Neural cell (in vitro differentiated cells): ENCODE measurements around the gene MYLK. TPM values are rescaled to one million over a fixed set of nuclear protein-coding genes. Genes with fewer than 3 reads are reported as not detected.

Source experiments
- H2AFZ ChIP-seq: fragments of 200-600, 300-800 bp; sonication (generic), shearing (Covaris generic); 2 replicates; pipeline ENCODE4 v1.6.0; 2014; ENCODE audit warnings: low read depth, mild to moderate bottlenecking, antibody characterized with exemption, low read length, moderate library complexity
- H3F3A ChIP-seq: fragments of 200-600 bp; shearing (Covaris generic); 2 replicates; pipeline ENCODE4 v1.6.1; 2016; ENCODE audit warnings: mild to moderate bottlenecking, moderate library complexity, mixed read lengths, antibody characterized with exemption, low read length; ENCODE audit not compliant: insufficient read depth, poor library complexity, severe bottlenecking
- H3K27ac ChIP-seq: fragments of 200-600, 300-800 bp; sonication (generic), shearing (Covaris generic); 2 replicates; pipeline ENCODE4 v1.5.1; 2014; ENCODE audit warnings: mild to moderate bottlenecking, low read length, moderate library complexity
- H3K27me3 ChIP-seq: fragments of 300-800, 200-600 bp; sonication (generic), shearing (Covaris generic); 2 replicates; pipeline ENCODE4 v1.6.0; 2014; ENCODE audit warnings: mild to moderate bottlenecking, low read depth, low read length, moderate library complexity; ENCODE audit not compliant: insufficient read depth
- H3K36me3 ChIP-seq: fragments of 300-800, 200-600 bp; sonication (generic), shearing (Covaris generic); 2 replicates; pipeline ENCODE4 v1.5.1; 2014; ENCODE audit warnings: mild to moderate bottlenecking, antibody characterized with exemption, low read length, moderate library complexity; ENCODE audit not compliant: insufficient read depth
- H3K4me2 ChIP-seq: fragments of 300-800, 200-600 bp; sonication (generic), shearing (Covaris generic); 2 replicates; pipeline ENCODE4 v1.6.0; 2014; ENCODE audit warnings: mild to moderate bottlenecking, low read length
- H3K4me3 ChIP-seq: fragments of 300-800, 200-600 bp; sonication (generic), shearing (Covaris generic); 2 replicates; pipeline ENCODE4 v1.5.1; 2014; ENCODE audit warnings: mild to moderate bottlenecking, low read length, moderate library complexity
- H3K79me2 ChIP-seq: fragments of 200-600 bp; shearing (Covaris generic); replicated peaks from 2 replicates; pipeline ENCODE4 v1.6.0; 2014; ENCODE audit warnings: mild to moderate bottlenecking, low read length, moderate library complexity; ENCODE audit not compliant: insufficient read depth
- H3K9ac ChIP-seq: fragments of 300-800, 200-600 bp; sonication (generic), shearing (Covaris generic); 2 replicates; pipeline ENCODE4 v1.6.1; 2016; ENCODE audit warnings: mild to moderate bottlenecking, low read length, mixed read lengths
- H3K9me2 ChIP-seq: fragments of 200-600 bp; shearing (Covaris generic); 2 replicates; pipeline ENCODE4 v1.6.1; 2016; ENCODE audit warnings: mild to moderate bottlenecking, low read length, mixed read lengths; ENCODE audit not compliant: insufficient read depth
- H3K9me3 ChIP-seq: fragments of 200-600, 300-800 bp; sonication (generic), shearing (Covaris generic); 2 replicates; pipeline ENCODE4 v1.6.1; 2016; ENCODE audit warnings: mild to moderate bottlenecking, mixed run types, low read length, moderate library complexity, mixed read lengths
- H4K20me1 ChIP-seq: fragments of 200-600 bp; shearing (Covaris generic); 2 replicates; pipeline ENCODE4 v1.6.1; 2016; ENCODE audit warnings: mild to moderate bottlenecking, mixed run types; ENCODE audit not compliant: insufficient read depth
- CTCF ChIP-seq: fragments of 450-650 bp; IDR thresholded peaks from 2 replicates; pipeline ENCODE4 v1.5.1; 2014; ENCODE audit warnings: antibody characterized with exemption, mild to moderate bottlenecking, moderate library complexity; ENCODE audit not compliant: poor library complexity, severe bottlenecking
- EP300 ChIP-seq: fragments of 450-650 bp; conservative IDR thresholded peaks from 2 replicates; pipeline ENCODE4 v1.6.1; 2014; ENCODE audit warnings: antibody characterized with exemption, mild to moderate bottlenecking, moderate library complexity; ENCODE audit not compliant: poor library complexity, severe bottlenecking
- EZH2 ChIP-seq: fragments of 200-600, 300-800 bp; shearing (Covaris generic), sonication (generic); IDR thresholded peaks from 2 replicates; pipeline ENCODE4 v1.6.1; 2014; ENCODE audit warnings: antibody characterized with exemption, low read length, borderline replicate concordance, mild to moderate bottlenecking; ENCODE audit not compliant: insufficient read depth, poor library complexity, severe bottlenecking
- MXI1 ChIP-seq: fragments of 450-650 bp; conservative IDR thresholded peaks from 2 replicates; pipeline ENCODE4 v1.6.1; 2014; ENCODE audit warnings: antibody characterized with exemption, mild to moderate bottlenecking; ENCODE audit not compliant: poor library complexity, severe bottlenecking
- POLR2AphosphoS5 ChIP-seq: IDR thresholded peaks from 2 replicates; pipeline ENCODE4 v1.6.1; 2012
- RAD21 ChIP-seq: fragments of 450-650 bp; conservative IDR thresholded peaks from 2 replicates; pipeline ENCODE4 v1.6.1; 2014; ENCODE audit warnings: antibody characterized with exemption, mild to moderate bottlenecking, moderate library complexity
- REST ChIP-seq: IDR thresholded peaks from 2 replicates; pipeline ENCODE4 v1.6.1; 2012; ENCODE audit warnings: borderline replicate concordance
- SMC3 ChIP-seq: fragments of 450-650 bp; conservative IDR thresholded peaks from 2 replicates; pipeline ENCODE4 v1.6.1; 2014; ENCODE audit warnings: antibody characterized with exemption, mild to moderate bottlenecking, moderate library complexity; ENCODE audit not compliant: poor library complexity
- TAF1 ChIP-seq: IDR thresholded peaks from 2 replicates; pipeline ENCODE4 v1.6.1; 2012; ENCODE audit warnings: low read depth
- polyA plus RNA-seq: library from polyadenylated mRNA; depleted of rRNA; stranded (reverse); fragments of >200 nt; gene quantifications from 2 replicates; pipeline ENCODE4 v1.2.3, GENCODE V29; 2014

MYLK gene
- polyA plus RNA-seq, 1 donor from 2014 or later, result 0.43 TPM

- Histone ChIP-seq H3K27me3 (no peaks in the 10 kb centered on the region), H3K4me2 (no peak overlapping the region), H2AFZ (no peak overlapping the region), H3K9me2 (no peaks in the 10 kb centered on the region), H3K27ac (no peak overlapping the region), H3K36me3 (no peaks in the 10 kb centered on the region), H4K20me1 (no peaks in the 10 kb centered on the region), H3K4me3 (no peak overlapping the region), H3K9ac (no peak overlapping the region), H3K79me2 (no peaks in the 10 kb centered on the region), H3K9me3 (no peaks in the 10 kb centered on the region), H3F3A (no peaks in the 10 kb centered on the region)
- TF ChIP-seq EP300 (no peak), MXI1 (no peak), POLR2AphosphoS5 (no peak), SMC3 (no peak), CTCF (no peak)
Observed at GRCh38 chr3:123758081-123758564, 126.0 kb downstream of the MYLK start.

GRCh38 chr3:123757281-123757940 lies 126.7 kb downstream of the MYLK start:
- Histone ChIP-seq H3K4me3 (no peak overlapping the region), H3K9me3 (no peaks in the 10 kb centered on the region), H3F3A (no peaks in the 10 kb centered on the region), H3K27me3 (no peaks in the 10 kb centered on the region), H2AFZ (no peak overlapping the region), H3K9me2 (no peaks in the 10 kb centered on the region), H4K20me1 (no peaks in the 10 kb centered on the region), H3K4me2 (no peak overlapping the region), H3K79me2 (no peaks in the 10 kb centered on the region), H3K9ac (no peak overlapping the region), H3K36me3 (no peaks in the 10 kb centered on the region), H3K27ac (no peak overlapping the region)
- TF ChIP-seq SMC3 (no peak), REST (no peak), MXI1 (no peak), TAF1 (no peak), EZH2 (no peak), CTCF (no peak), POLR2AphosphoS5 (no peak), RAD21 (no peak), EP300 (no peak)
